G401.6 (cell line): ENCODE data around the gene GPLD1.

Source experiments
- FAIRE-seq: peaks from 2 replicates; lab custom pipeline; 2012; peaks lifted over from hg19 to GRCh38; lab: Jason Lieb, UNC

GPLD1 gene

GRCh38 chr6:24497254-24497970 is 8.0 kb upstream of the GPLD1 start:
- no peak for FAIRE-seq

DNA sequence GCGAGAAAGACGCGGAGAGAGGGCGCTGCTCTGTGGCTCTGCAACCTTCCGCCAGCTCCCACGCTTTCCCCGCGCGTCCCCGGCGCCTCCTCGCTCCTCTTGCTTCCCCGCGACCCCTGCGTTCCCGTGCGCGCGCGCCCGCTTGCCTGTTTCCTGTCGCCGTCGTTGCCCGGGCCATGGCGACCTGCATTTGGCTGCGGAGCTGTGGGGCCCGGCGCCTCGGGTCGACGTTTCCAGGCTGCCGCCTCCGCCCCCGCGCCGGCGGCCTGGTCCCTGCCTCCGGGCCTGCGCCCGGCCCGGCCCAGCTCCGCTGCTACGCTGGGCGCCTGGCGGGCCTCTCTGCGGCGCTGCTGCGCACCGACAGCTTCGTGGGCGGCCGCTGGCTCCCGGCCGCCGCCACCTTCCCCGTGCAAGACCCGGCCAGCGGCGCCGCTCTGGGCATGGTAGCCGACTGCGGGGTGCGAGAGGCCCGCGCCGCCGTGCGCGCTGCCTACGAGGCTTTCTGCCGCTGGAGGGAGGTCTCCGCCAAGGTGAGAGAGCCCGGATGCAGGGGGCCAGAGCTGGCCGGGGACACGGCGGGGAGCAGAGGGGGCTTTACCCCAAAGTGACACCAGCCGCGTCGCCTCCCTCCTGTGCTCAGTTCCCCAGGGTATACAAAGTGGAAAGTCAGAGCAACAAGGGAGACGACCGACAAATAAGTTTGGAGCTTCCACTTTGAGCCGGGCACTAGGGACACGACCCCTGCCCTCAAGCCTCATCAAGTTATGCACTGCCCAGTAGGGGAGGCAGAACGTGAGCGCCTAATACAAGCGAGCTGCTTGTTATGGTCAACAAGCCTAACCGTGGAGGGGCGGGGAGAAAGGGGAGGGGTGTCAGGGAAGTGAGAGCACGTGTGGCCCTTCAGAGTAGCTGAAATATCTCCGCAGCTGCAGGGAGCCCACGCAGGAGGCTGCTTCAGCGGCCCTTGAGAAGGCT is 5.7 kb upstream of the GPLD1 start, which contains the start of gene ALDH5A1:
ALDH5A1 (plus strand) TSS at position 149 of the 975 bp plus-strand sequence; CDS start at position 177, 28 bp downstream.
- no peak for FAIRE-seq

- FAIRE-seq, result no peak
Observed at GRCh38 chr6:24493945-24494820, 4.8 kb upstream of the GPLD1 start.

- FAIRE-seq, result no peak
Observed at GRCh38 chr6:24492475-24492874, 3.1 kb upstream of the GPLD1 start.

DNA sequence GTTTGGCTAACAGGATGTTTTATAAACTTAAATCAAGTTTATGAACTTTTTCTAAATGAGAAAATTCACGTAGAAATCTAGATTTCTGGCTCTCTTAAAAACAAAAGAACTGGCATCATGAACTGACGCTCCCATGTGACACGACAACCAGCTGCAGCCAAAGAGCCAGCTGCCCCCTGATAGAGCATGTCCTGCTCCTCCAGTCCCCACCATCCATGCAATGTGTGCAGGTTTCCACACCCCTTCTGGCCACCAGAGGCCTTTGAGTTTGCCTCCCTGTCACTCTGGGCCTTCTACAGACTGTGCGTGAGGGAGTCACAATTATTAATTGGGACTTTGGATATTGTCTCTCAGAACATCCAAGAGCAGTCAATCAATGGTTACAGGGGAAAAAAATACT is 1.6 kb upstream of the GPLD1 start:
- no peak for FAIRE-seq

GRCh38 chr6:24489881-24490280 is 503 bp upstream of the GPLD1 start:
- FAIRE-seq, result no peak

GRCh38 chr6:24486065-24486464 is 3.3 kb downstream of the GPLD1 start:
- no peak for FAIRE-seq

- no peak for FAIRE-seq
Observed at GRCh38 chr6:24484657-24485323, 4.6 kb downstream of the GPLD1 start.

- FAIRE-seq, result no peak
Observed at GRCh38 chr6:24481449-24481848, 7.9 kb downstream of the GPLD1 start.

DNA sequence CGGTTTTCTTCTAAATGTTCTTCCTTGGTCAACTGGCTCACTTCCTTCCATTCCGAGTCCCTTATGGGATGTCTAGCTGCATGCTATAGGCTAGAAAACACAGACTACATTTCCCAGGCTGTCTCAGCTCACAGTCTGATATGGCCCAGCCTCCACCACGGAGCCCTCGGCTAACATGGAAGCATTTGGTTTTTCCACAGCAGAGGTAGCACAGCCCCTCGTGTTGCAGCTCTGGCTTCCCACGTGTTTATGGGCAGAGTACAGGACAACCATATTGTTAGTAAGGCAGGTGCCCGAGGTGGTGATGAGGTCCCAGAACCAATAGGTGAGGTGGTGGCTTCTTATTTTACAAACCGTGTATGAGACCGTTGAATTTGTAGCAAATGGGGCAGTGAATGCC is 8.7 kb downstream of the GPLD1 start:
- FAIRE-seq, result no peak

- FAIRE-seq, result no peak
Observed at GRCh38 chr6:24478903-24479302, 10.5 kb downstream of the GPLD1 start.

GRCh38 chr6:24477070-24477469 is 12.3 kb downstream of the GPLD1 start:
- no peak for FAIRE-seq

DNA sequence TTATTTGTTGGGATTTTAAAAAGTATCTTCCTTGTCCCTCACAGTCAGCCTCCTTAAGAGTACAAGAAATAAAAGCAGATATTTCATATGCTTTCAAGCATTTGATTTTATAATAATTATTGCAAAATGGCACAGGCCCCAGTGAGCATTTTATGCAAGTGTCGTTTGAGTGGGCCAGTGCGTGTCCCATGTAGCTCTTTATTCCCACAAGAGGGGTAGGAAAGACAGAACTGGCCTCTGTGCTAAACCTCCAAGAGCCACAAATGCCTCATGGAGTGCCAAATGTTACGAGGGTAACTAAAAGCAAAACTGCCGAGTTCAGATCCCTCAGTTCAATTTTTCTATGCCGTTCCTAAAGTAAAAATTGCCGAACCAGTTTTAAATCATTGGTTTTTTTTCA is 12.7 kb downstream of the GPLD1 start:
- no peak for FAIRE-seq

DNA sequence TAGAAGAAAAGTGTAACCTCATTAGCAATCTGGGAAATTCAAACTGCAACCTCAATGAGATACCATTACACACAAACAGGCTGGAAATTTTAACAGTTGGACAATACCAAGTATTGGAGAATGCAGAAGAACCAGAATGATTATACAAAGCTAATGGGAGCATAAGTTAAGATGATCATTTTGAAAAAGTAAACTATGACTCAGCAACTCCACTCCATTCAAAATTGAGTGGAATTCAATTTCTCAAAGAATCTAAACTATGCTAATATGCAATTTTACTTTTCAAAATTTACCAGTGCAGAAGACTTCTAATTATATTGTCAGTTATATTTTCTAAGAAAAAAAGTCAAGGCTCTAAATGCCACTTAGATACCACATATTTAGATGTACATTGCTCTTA is 17.2 kb downstream of the GPLD1 start:
- FAIRE-seq, result no peak

- no peak for FAIRE-seq
Observed at GRCh38 chr6:24469811-24470210, 19.6 kb downstream of the GPLD1 start.

DNA sequence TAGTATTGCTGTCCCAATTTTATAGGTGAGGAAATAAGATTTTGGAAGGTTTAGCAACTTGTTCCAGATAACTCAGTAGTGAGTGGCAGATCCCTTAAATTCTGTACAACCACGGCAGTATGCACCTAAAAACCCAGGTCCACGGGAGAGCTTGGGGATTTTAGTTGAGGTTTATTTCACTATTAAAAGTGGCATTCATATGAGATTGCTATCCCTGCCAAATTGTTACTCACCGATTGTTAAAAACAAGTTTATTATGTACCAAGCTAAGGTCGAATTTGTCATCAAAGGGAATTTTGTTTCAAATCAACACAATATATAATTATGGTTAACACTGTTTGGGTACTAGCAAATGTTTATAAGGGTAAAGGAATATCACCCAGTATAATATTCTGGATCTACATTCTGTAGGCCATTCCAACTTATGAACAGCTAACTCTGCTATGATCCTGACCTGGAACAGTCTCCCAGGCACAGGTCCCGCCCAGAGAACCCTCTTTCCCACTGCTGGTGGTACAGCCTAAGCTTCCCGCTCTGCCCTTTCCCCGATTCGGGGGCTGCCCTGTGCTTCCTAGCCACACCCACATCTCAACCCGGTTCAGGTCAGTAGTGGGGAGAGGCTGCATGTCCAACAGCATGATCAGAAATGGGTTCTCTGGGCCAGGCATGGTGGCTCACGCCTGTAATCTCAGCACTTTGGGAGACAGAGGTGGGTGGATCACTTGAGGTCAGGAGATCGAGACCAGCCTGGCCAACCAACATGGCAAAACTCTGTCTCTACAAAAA is 24.9 kb downstream of the GPLD1 start:
- no peak for FAIRE-seq

GRCh38 chr6:24460966-24461365 is 28.4 kb downstream of the GPLD1 start:
- FAIRE-seq, result no peak

- no peak for FAIRE-seq
Observed at GRCh38 chr6:24458941-24459340, 30.4 kb downstream of the GPLD1 start.

DNA sequence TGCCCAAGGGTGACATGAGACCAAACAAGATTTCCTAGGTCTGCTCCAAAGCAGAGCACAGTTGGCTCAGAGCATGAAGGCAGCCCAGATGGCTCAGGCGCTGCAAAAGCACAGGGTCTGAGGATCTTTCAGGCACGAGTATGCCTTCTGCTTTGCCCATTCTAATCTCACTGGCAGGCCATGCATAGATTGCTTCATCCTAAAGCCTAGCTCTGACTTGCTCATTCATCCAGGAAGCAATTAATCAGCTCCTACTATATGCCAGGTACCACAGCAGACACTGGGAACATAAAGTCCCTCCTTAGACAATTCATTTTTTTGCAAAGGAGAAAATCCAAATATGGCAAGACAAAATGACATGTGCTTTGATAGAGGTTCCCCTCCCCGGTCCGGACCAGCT is 31.2 kb downstream of the GPLD1 start:
- FAIRE-seq, result no peak

- no peak for FAIRE-seq
Observed at GRCh38 chr6:24455061-24455460, 34.3 kb downstream of the GPLD1 start.

DNA sequence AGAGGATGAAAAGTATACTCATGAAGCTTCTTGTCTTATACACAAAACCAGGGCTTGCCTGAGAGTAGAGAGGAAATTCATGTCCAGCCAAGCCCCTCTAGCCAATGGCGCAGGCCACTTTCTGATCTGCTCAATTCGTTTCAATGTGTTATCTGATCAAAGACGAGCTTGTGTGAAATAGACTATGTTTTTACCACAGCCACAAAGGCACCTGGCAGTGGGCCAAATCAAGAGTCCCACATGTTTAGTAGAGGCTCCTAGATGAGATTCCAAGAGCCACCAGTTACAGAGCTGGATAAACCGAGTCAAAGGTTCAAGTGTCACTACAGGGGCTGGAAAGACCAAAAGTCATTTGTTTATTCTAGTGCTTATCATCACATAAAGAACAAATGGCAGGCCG is 34.9 kb downstream of the GPLD1 start:
- FAIRE-seq, result no peak
